ENCODE measurements around the gene ZNF654. TPM values are rescaled to one million over a fixed set of nuclear protein-coding genes. Genes with fewer than 3 reads are reported as not detected.

The ZNF654 gene
- polyA plus RNA-seq, 1 donor from 2014 or later = 20.4 TPM

DNA sequence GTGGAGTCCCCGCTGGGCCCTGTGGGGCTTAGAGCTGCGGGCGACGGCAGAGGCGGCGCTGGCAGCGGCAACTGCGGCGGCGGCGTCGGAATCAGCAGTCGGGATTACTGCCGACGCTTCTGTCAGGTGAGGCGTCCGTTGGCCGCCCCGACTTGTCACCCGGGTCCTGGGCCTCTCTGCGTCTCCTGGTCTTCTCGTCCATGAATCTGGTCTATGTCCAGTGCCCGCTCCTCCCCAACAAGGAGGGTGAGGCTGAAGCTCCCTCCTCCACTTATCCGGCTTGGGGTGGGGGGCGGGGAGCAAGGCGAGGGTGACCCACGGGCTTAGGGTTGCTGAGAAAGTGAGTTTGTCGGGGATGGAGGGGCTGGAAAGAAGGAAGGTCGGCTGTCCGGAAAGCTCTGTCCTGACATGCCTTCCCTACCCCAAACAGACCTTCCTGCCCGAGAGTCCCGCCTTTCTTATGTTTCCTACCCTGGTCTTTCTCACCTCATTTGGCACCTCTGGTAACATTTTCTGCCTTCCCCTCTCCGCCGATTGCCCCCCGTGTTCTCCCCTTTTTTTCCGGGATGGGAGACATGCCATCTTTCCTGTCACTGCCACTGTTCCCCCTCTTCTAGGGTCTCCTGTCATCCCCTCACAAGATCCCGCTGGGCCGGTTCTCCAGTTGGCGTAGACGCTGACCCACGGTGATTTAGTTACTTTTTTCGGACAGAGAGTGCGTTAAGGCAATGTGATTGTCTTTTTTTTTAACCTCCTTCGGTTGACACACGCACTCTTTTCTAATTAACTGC, 520 bp downstream of the ZNF654 start:
- H3K27ac ChIP-seq (ENCODE audit: low read length) = peak overlapping the region; percentile 87
- H3K9me3 ChIP-seq (ENCODE audit: low read length) = no peaks in the 10 kb centered on the region
- H3F3A ChIP-seq (ENCODE audit: insufficient read depth, low read length, poor library complexity, severe bottlenecking) = peaks cover 4% of the 10 kb centered on the region
- TF ChIP-seq SMC3 (conservative IDR thresholded peaks at IDR 0.05; ENCODE audit: poor library complexity) (no peak), RAD21 (conservative IDR thresholded peaks at IDR 0.05) (no peak), MXI1 (conservative IDR thresholded peaks at IDR 0.05; ENCODE audit: poor library complexity, severe bottlenecking) (peak; percentile 27), REST (IDR thresholded peaks at IDR 0.05; ENCODE audit: borderline replicate concordance) (no peak), TAF1 (IDR thresholded peaks at IDR 0.05; ENCODE audit: low read depth) (peak; percentile 64), EZH2 (IDR thresholded peaks at IDR 0.05; ENCODE audit: borderline replicate concordance, insufficient read depth, low read length, poor library complexity, severe bottlenecking) (no peak), POLR2AphosphoS5 (IDR thresholded peaks at IDR 0.05) (no peak), EP300 (conservative IDR thresholded peaks at IDR 0.05; ENCODE audit: poor library complexity, severe bottlenecking) (no peak)
- TF ChIP-seq, protein P1, sequence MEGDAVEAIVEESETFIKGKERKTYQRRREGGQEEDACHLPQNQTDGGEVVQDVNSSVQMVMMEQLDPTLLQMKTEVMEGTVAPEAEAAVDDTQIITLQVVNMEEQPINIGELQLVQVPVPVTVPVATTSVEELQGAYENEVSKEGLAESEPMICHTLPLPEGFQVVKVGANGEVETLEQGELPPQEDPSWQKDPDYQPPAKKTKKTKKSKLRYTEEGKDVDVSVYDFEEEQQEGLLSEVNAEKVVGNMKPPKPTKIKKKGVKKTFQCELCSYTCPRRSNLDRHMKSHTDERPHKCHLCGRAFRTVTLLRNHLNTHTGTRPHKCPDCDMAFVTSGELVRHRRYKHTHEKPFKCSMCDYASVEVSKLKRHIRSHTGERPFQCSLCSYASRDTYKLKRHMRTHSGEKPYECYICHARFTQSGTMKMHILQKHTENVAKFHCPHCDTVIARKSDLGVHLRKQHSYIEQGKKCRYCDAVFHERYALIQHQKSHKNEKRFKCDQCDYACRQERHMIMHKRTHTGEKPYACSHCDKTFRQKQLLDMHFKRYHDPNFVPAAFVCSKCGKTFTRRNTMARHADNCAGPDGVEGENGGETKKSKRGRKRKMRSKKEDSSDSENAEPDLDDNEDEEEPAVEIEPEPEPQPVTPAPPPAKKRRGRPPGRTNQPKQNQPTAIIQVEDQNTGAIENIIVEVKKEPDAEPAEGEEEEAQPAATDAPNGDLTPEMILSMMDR (IDR thresholded peaks at IDR 0.05; ENCODE audit: poor library complexity, severe bottlenecking) = no peak
- no peaks in the 10 kb centered on the region for H3K9me2 ChIP-seq (ENCODE audit: insufficient read depth, low read length)
- peaks cover 13% of the 10 kb centered on the region for H3K36me3 ChIP-seq (ENCODE audit: insufficient read depth, low read length)
- H3K79me2 ChIP-seq (replicated peaks; ENCODE audit: insufficient read depth, low read length) = peaks cover 68% of the 10 kb centered on the region
- peak overlapping the region; percentile 66 for H2AFZ ChIP-seq (ENCODE audit: low read depth, low read length)
- H3K27me3 ChIP-seq (ENCODE audit: insufficient read depth, low read depth, low read length) = no peaks in the 10 kb centered on the region
- H3K9ac ChIP-seq (ENCODE audit: low read length) = peak overlapping the region; percentile 86
- H3K4me2 ChIP-seq (ENCODE audit: low read length) = peak overlapping the region; percentile 88
- no peaks in the 10 kb centered on the region for H4K20me1 ChIP-seq (ENCODE audit: insufficient read depth)
- H3K4me3 ChIP-seq (ENCODE audit: low read length) = peak overlapping the region; percentile 83

GRCh38 chr3:88061746-88062145, 2.7 kb downstream of the ZNF654 start:
- Histone ChIP-seq H3K79me2 (replicated peaks; ENCODE audit: insufficient read depth, low read length) (peaks cover 76% of the 10 kb centered on the region), H3K36me3 (ENCODE audit: insufficient read depth, low read length) (no peaks in the 10 kb centered on the region), H3K9me3 (ENCODE audit: low read length) (no peaks in the 10 kb centered on the region), H4K20me1 (ENCODE audit: insufficient read depth) (no peaks in the 10 kb centered on the region), H3F3A (ENCODE audit: insufficient read depth, low read length, poor library complexity, severe bottlenecking) (peaks cover 4% of the 10 kb centered on the region), H3K9ac (ENCODE audit: low read length) (no peak overlapping the region), H3K27ac (ENCODE audit: low read length) (no peak overlapping the region), H3K4me3 (ENCODE audit: low read length) (peak overlapping the region; percentile 83), H2AFZ (ENCODE audit: low read depth, low read length) (no peak overlapping the region), H3K27me3 (ENCODE audit: insufficient read depth, low read depth, low read length) (no peaks in the 10 kb centered on the region), H3K4me2 (ENCODE audit: low read length) (peak overlapping the region; percentile 32), H3K9me2 (ENCODE audit: insufficient read depth, low read length) (no peaks in the 10 kb centered on the region)
- no peak for TF ChIP-seq TAF1 (IDR thresholded peaks at IDR 0.05; ENCODE audit: low read depth)
- no peak for TF ChIP-seq REST (IDR thresholded peaks at IDR 0.05; ENCODE audit: borderline replicate concordance)
- TF ChIP-seq POLR2AphosphoS5 (IDR thresholded peaks at IDR 0.05) = no peak
- TF ChIP-seq EZH2 (IDR thresholded peaks at IDR 0.05; ENCODE audit: borderline replicate concordance, insufficient read depth, low read length, poor library complexity, severe bottlenecking) = no peak
- no peak for TF ChIP-seq EP300 (conservative IDR thresholded peaks at IDR 0.05; ENCODE audit: poor library complexity, severe bottlenecking)
- TF ChIP-seq SMC3 (conservative IDR thresholded peaks at IDR 0.05; ENCODE audit: poor library complexity) = no peak
- TF ChIP-seq, protein P1 (IDR thresholded peaks at IDR 0.05; ENCODE audit: poor library complexity, severe bottlenecking) = no peak
- TF ChIP-seq MXI1 (conservative IDR thresholded peaks at IDR 0.05; ENCODE audit: poor library complexity, severe bottlenecking) = no peak
- TF ChIP-seq RAD21 (conservative IDR thresholded peaks at IDR 0.05) = no peak
